HEK293 (cell line): Measurements from ENCODE around the gene LARGE1.

Experiments used
- CTCF ChIA-PET: fragments of 350-600 bp; formaldehyde crosslinking; extraction: SDS; loops from one replicate; lab custom pipeline; 2021; ENCODE audit warnings: antibody characterized with exemption; lab: Yijun Ruan, JAX
- POLR2A ChIA-PET: fragments of 300-600 bp; formaldehyde crosslinking; extraction: SDS; loops from one replicate; lab custom pipeline; 2020; ENCODE audit warnings: antibody characterized with exemption, inconsistent platforms; lab: Yijun Ruan, JAX
- H3K27ac ChIP-seq: fragments of 200-500 bp; sonication (Bioruptor generic); 2 replicates; pipeline ENCODE4 v1.5.1; 2014; ENCODE audit warnings: low read depth, low read length, control low read depth, inconsistent platforms; ENCODE audit errors: extremely low read depth
- H3K36me3 ChIP-seq, 2 experiments: fragments of 200-500 bp in 1 of 2; sonication (Bioruptor generic) in 1 of 2; 1 replicate in 1 of 2; 2 replicates in 1 of 2; pipeline ENCODE4 v1.5.1; 2014 to 2017; ENCODE audit warnings: inconsistent platforms in 2 of 2, low read length in 2 of 2; ENCODE audit not compliant: control insufficient read depth in 2 of 2, insufficient read depth in 1 of 2
- H3K4me1 ChIP-seq: fragments of 200-500 bp; sonication (Bioruptor generic); 2 replicates; pipeline ENCODE4 v1.5.1; 2014; ENCODE audit warnings: mild to moderate bottlenecking, low read length, inconsistent platforms; ENCODE audit not compliant: control insufficient read depth, insufficient read depth
- H3K4me3 ChIP-seq: 2 replicates; pipeline ENCODE4 v1.5.1; 2011; ENCODE audit warnings: low read depth, mild to moderate bottlenecking, control low read depth, low read length, moderate library complexity
- H3K9me3 ChIP-seq: fragments of 200-500 bp; sonication (Bioruptor generic); 2 replicates; pipeline ENCODE4 v1.5.1; 2014; ENCODE audit warnings: low read depth, low read length, inconsistent platforms; ENCODE audit not compliant: control insufficient read depth, insufficient read depth
- PRDM10 ChIP-seq: fragments of 450-650 bp; formaldehyde crosslinking; IDR thresholded peaks from 2 replicates; pipeline ENCODE4 v1.5.1; 2016; ENCODE audit warnings: missing biosample characterization, missing genetic modification characterization
- PRDM2 ChIP-seq: fragments of 450-650 bp; formaldehyde crosslinking; IDR thresholded peaks from 2 replicates; pipeline ENCODE4 v1.5.1; 2016; ENCODE audit warnings: missing biosample characterization, missing genetic modification characterization, borderline replicate concordance
- SP3 ChIP-seq: fragments of 450-650 bp; formaldehyde crosslinking; IDR thresholded peaks from 2 replicates; pipeline ENCODE4 v1.5.1; 2016; ENCODE audit warnings: missing biosample characterization, missing genetic modification characterization
- ZFHX2 ChIP-seq: fragments of 450-650 bp; formaldehyde crosslinking; conservative IDR thresholded peaks from 2 replicates; pipeline ENCODE4 v1.5.1; 2016; ENCODE audit warnings: missing biosample characterization, missing genetic modification characterization
- ZNF112 ChIP-seq: fragments of 450-650 bp; formaldehyde crosslinking; IDR thresholded peaks from 2 replicates; pipeline ENCODE4 v1.5.0; 2017; ENCODE audit warnings: missing biosample characterization, missing genetic modification characterization
- ZNF121 ChIP-seq: fragments of 450-650 bp; formaldehyde crosslinking; IDR thresholded peaks from 2 replicates; pipeline ENCODE4 v1.5.1; 2016; ENCODE audit warnings: missing biosample characterization, missing genetic modification characterization
- ZNF341 ChIP-seq: fragments of 450-650 bp; formaldehyde crosslinking; IDR thresholded peaks from 2 replicates; pipeline ENCODE4; 2016; ENCODE audit warnings: low read depth, missing biosample characterization, missing genetic modification characterization
- ZNF37A ChIP-seq: fragments of 450-650 bp; IDR thresholded peaks from 2 replicates; pipeline ENCODE4 v1.5.1; 2018; ENCODE audit warnings: missing biosample characterization, missing genetic modification characterization
- ZNF548 ChIP-seq: fragments of 450-650 bp; formaldehyde crosslinking; IDR thresholded peaks from 2 replicates; pipeline ENCODE4 v1.5.1; 2016; ENCODE audit warnings: missing biosample characterization, missing genetic modification characterization
- ZNF701 ChIP-seq: fragments of 450-650 bp; formaldehyde crosslinking; IDR thresholded peaks from 2 replicates; pipeline ENCODE4 v1.5.1; 2016; ENCODE audit warnings: missing biosample characterization, missing genetic modification characterization
- ZNF837 ChIP-seq: fragments of 450-650 bp; formaldehyde crosslinking; IDR thresholded peaks from 2 replicates; pipeline ENCODE4 v1.5.1; 2016; ENCODE audit warnings: missing biosample characterization, missing genetic modification characterization
- ZSCAN23 ChIP-seq: fragments of 450-650 bp; formaldehyde crosslinking; IDR thresholded peaks from 2 replicates; pipeline ENCODE4 v1.5.1; 2016; ENCODE audit warnings: missing biosample characterization, missing genetic modification characterization

Gene LARGE1

GRCh38 chr22:33908171-33909074 lies 11.9 kb downstream of the LARGE1 start:
- CTCF ChIA-PET: interaction anchor here (0.6 to 0.8 kb wide), 2 partner anchors 15 to 197 kb away, joined by 3 read pairs; no protein-coding TSS in a partner anchor
- no peak overlapping the region for H3K27ac ChIP-seq
- no peaks in the 10 kb centered on the region for H3K9me3 ChIP-seq
- TF ChIP-seq ZNF701 (tag by site-specific recombination) (no peak), ZNF837 (tag by site-specific recombination) (no peak), ZNF112 (tag by site-specific recombination) (no peak), ZNF341 (no peak), ZNF548 (tag by site-specific recombination) (no peak), PRDM2 (tag by site-specific recombination) (no peak), ZSCAN23 (tag by site-specific recombination) (no peak), SP3 (no peak), ZNF121 (tag by site-specific recombination) (no peak)
- TF ChIP-seq, all 188 proteins: peak for 0
- POLR2A ChIA-PET: interaction anchor here (1.5 kb wide), 1 partner anchor 13 kb away, joined by 6 read pairs; no protein-coding TSS in a partner anchor
- H3K36me3 ChIP-seq: peaks cover 0 to 9% of the 10 kb centered on the region in 2 experiments; a peak in 1 of 3 replicates
- no peaks in the 10 kb centered on the region for H3K4me1 ChIP-seq
- H3K4me3 ChIP-seq: no peak overlapping the region

GRCh38 chr22:33906954-33907353 lies 13.3 kb downstream of the LARGE1 start:
- no peaks in the 10 kb centered on the region; the same call in 1 of the 2 replicates for H3K4me1 ChIP-seq
- H3K9me3 ChIP-seq: no peaks in the 10 kb centered on the region
- ChIA-PET POLR2A (no interaction called here), CTCF (interaction anchor here (1.1 kb wide), 1 partner anchor 16 kb away, joined by 5 read pairs; no protein-coding TSS in a partner anchor)
- peaks cover 0 to 9% of the 10 kb centered on the region in 2 experiments; a peak in 1 of 3 replicates for H3K36me3 ChIP-seq
- no peak overlapping the region for H3K27ac ChIP-seq
- TF ChIP-seq PRDM10 (peak; percentile 30; the same call in 1 of the 2 replicates), ZNF37A (tag by site-specific recombination) (no peak), ZFHX2 (tag by site-specific recombination) (no peak)
- H3K4me3 ChIP-seq: no peak overlapping the region
